Measurements from ENCODE around the gene OAT. TPM values are rescaled to one million over a fixed set of nuclear protein-coding genes. Genes with fewer than 3 reads are reported as not detected.

OAT gene
- polyA plus RNA-seq, 6 donors from 2014 or later = 44.1 to 93.7 (median 54.1) TPM

DNA sequence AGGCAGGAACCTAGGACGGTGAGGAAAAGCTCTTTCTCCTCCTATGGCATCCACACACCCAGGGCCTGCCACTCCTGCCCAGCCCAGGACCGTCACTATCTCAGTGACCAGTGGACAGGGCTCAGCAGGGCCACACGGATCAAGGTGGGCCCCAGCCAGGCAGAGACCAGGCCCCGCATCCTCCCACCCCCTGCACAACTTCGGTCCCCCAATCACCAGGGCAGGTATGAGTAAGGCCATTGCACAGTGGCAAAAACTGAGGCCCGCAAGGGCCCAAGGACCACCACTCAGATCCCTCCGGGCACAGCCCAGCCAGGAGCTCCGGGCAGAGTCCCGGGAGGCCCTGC lies 30.3 kb downstream of the OAT start:
- no peaks in the 10 kb centered on the region for H3K36me3 Mint-ChIP-seq
- ATAC-seq (ENCODE audit: low read depth in 2 of 2) = no peak
- peak overlapping the region; percentile 25 to 85 (median 62) for H3K4me3 Mint-ChIP-seq
- H3K4me1 Mint-ChIP-seq = peaks cover 0 to 5% (median 4%) of the 10 kb centered on the region in 3 donors
- peaks cover 0 to 3% (median 0%) of the 10 kb centered on the region in 7 donors for H3K9me3 Mint-ChIP-seq
- peaks cover 1 to 8% (median 2%) of the 10 kb centered on the region in 3 donors for H3K27me3 Mint-ChIP-seq
- no peak overlapping the region for H3K27ac Mint-ChIP-seq
- DNase-seq = no peak

DNA sequence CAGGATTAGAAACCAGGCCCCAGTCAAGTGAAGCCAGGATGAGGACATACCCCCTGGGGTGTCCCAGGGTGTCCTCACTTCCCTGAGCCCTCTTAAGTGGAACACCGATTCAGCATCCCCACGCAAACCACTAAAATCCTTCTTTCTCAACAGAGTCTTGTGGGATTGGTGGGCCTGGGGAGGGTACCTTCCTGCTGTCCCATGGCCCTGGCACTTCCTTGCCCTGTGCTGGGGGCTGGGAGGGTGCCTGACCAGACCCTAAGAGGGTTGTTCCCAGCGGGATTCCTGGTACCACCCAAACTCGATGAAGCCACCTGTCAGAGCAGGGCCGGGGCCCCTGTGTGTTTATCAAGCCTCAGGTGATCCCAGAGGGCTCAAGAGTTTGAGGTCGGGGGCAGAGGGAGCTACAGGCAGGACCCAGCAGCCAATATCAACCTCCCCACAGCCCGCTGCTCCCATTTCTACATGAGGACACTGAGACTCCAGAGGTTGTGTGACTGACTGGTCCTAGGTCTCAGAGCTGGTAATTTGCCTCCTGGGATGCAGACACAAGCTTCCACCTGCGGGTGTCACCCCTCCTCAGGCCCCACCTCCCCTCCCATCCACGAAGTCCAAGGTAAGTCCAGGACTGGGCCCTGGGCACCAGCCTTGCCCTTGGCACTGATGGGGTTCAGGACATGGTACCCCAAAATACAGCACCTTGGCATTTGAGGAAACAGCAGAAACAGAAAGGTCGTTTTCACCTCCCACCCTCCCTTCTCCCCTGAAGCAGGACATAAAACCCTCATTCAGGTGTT lies 31.4 kb downstream of the OAT start:
- H3K9me3 Mint-ChIP-seq = no peaks in the 10 kb centered on the region
- H3K4me1 Mint-ChIP-seq = peaks cover 0 to 5% (median 4%) of the 10 kb centered on the region in 3 donors
- DNase-seq = no peak
- no peak overlapping the region for H3K27ac Mint-ChIP-seq
- H3K4me3 Mint-ChIP-seq = peak overlapping the region in 4 of 8 donors; percentile 26 to 85 (median 34)
- peaks cover 5 to 14% (median 6%) of the 10 kb centered on the region in 3 donors for H3K27me3 Mint-ChIP-seq
- H3K36me3 Mint-ChIP-seq = no peaks in the 10 kb centered on the region
- no peak for ATAC-seq (ENCODE audit: low read depth in 2 of 2)

DNA sequence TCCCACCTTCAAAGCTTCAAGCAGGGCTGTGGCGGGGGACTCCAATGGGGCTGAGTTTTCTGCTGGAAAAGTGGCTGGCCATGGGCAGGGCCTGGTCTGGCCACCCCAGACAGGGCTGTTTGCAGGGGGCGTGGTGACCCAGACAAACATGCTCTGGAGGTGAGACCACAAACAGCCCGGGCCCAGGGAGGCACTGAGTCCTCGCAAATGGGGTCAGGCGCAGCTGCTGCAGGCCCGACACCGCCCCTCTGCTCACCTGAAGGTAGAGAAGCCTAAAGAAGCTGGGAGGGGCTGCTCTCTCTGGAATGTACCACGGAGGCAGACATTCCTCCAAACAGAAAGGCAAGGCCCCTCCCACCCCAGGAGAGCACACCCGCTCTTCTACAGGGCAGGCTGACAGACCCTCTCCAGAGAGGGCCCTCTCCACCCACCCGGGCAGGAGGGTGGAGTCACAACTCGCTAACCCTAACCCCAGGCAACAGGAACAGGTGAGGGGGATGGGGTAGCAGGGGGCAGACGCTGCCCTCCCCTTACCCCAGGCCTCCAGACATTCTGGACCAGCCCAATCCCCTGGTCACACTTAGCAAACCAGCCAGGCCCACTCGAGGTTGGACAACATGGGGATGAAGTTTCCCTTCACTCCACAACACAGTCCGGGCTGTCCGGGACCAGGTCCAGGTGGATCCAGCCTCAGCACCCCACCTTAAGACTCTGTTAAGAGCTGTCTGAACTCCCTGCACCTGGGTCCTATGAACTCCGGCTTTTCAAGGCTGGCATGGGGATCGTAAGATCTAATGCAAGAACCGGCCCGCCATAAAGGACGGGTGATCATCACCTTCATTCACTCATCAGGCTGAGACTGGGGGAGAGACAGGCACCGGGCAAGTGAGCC lies 32.3 kb downstream of the OAT start:
- no peak for ATAC-seq (ENCODE audit: low read depth in 2 of 2)
- Mint-ChIP-seq H3K4me1 (peaks cover 0 to 5% (median 4%) of the 10 kb centered on the region in 3 donors), H3K4me3 (no peak overlapping the region), H3K27me3 (peaks cover 9 to 18% (median 10%) of the 10 kb centered on the region in 3 donors), H3K27ac (no peak overlapping the region), H3K36me3 (no peaks in the 10 kb centered on the region), H3K9me3 (no peaks in the 10 kb centered on the region)
- DNase-seq = no peak

DNA sequence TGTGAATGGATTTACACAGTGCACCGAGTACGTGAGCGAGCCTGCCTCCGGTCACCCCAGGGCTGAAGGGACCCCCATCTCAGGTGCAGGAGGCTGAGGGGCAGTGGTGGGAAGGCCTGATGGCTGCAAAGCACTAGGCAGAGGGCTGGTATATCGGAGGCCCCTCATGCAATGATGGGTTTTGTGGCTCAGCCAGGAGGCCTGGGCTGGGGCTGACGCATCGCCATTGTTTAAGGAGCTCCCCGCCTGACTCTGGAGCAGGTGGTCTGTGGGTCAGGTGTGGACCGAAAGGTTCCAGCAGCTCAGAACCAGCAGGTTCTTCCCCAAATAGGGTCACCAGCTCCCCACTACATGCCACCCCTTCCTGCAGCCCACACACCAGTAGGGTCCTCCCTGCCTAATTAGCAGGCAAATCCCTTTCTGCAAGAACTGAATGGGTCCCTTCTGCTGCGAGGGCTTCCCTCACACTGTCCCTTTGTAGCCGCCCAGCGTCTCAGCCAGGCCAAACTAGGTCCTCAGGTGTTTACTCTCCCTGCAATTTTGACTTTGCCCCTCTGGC lies 33.0 kb downstream of the OAT start:
- ATAC-seq (ENCODE audit: low read depth in 2 of 2) (no peak), DNase-seq (no peak)
- Mint-ChIP-seq H3K36me3 (peaks cover 0 to 3% of the 10 kb centered on the region in 2 donors), H3K9me3 (no peaks in the 10 kb centered on the region), H3K27ac (no peak overlapping the region), H3K4me1 (peaks cover under 1 to 5% (median 4%) of the 10 kb centered on the region in 3 donors), H3K27me3 (peaks cover 16 to 25% (median 17%) of the 10 kb centered on the region in 3 donors), H3K4me3 (no peak overlapping the region)

DNA sequence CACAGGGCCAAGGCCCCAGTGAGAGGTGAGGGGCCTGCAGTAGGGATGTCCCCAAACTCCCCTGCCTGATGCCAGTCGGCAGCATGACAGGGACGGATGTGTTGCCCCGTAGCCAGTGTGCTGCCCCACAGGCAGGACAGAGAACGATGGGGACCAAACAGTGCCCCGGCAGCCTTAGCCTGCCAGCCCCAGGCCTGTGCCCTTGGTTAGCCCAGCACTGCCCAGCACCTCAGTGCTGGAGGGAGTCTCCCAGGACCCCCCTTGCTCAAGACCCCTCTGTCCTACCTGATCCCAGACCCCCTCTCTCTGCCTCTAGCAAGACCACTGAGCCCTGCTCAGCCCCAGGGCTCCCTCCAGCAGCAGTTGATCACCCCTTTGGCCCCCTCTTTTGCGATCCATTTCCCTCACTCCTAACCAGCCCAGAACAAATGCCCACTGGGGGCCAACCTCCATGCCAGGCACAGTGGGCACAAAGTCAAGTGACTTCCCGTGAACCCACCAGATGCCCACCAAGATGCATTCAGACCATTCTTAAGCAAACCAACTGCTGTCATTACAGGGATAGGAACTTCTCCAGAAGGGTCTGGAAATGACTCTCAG lies 34.0 kb downstream of the OAT start:
- DNase-seq (no peak), ATAC-seq (ENCODE audit: low read depth in 2 of 2) (no peak)
- H3K27ac Mint-ChIP-seq = no peak overlapping the region
- no peaks in the 10 kb centered on the region for H3K9me3 Mint-ChIP-seq
- H3K4me3 Mint-ChIP-seq = no peak overlapping the region
- peaks cover 3 to 4% (median 4%) of the 10 kb centered on the region in 3 donors for H3K4me1 Mint-ChIP-seq
- peaks cover 20 to 35% (median 27%) of the 10 kb centered on the region in 3 donors for H3K27me3 Mint-ChIP-seq
- H3K36me3 Mint-ChIP-seq = peaks cover 0 to 12% of the 10 kb centered on the region in 2 donors

DNA sequence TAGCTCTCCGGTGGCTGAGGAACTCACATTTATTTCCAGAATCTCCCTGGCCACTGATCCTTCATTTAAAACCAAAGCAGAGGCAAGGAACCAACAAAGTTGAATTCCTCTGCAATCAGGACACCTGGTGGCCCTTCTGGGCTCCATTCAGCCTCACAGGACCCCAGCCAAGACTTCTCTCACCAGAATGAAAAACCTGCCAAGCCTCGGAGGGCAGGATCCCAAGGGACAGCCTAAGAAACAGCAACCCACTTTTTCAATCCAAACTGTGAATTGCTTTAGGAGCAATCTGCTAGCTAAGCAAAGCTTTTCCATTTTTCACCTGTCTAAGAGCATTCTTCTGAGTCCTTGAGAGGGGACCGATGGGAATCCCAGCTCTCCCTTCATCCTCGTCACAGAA lies 34.6 kb downstream of the OAT start:
- Mint-ChIP-seq H3K4me1 (peaks cover 0 to 4% (median 0%) of the 10 kb centered on the region in 3 donors), H3K27me3 (peaks cover 20 to 41% (median 31%) of the 10 kb centered on the region in 3 donors), H3K36me3 (peaks cover 0 to 12% of the 10 kb centered on the region in 2 donors), H3K9me3 (no peaks in the 10 kb centered on the region), H3K27ac (no peak overlapping the region), H3K4me3 (no peak overlapping the region)
- no peak for DNase-seq
- ATAC-seq (ENCODE audit: low read depth in 2 of 2) = no peak

DNA sequence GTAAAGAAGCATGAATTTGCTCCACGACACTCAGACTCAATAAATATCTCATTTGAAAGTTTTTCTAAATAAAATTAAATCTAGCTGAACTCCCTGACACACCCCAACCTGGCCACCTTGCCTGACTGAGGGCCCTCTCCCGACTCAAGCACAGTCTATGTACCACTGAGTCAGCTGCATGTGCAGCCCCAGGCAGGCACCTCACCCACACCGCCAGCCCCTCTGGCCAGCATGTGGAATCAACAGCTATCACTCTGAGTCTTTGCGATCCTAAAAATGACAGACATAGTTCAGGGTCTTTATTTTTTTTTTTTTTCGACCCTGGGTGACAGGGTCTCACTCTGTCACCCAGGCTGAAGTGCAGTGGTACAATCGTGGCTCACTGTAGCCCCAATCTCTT lies 35.2 kb downstream of the OAT start:
- DNase-seq (no peak), ATAC-seq (ENCODE audit: low read depth in 2 of 2) (no peak)
- H3K4me3 Mint-ChIP-seq = no peak overlapping the region
- peaks cover 0 to 12% of the 10 kb centered on the region in 2 donors for H3K36me3 Mint-ChIP-seq
- H3K27me3 Mint-ChIP-seq = peaks cover 24 to 47% (median 38%) of the 10 kb centered on the region in 3 donors
- H3K27ac Mint-ChIP-seq = no peak overlapping the region
- H3K4me1 Mint-ChIP-seq = peaks cover 0 to 4% (median 0%) of the 10 kb centered on the region in 3 donors
- H3K9me3 Mint-ChIP-seq = no peaks in the 10 kb centered on the region

DNA sequence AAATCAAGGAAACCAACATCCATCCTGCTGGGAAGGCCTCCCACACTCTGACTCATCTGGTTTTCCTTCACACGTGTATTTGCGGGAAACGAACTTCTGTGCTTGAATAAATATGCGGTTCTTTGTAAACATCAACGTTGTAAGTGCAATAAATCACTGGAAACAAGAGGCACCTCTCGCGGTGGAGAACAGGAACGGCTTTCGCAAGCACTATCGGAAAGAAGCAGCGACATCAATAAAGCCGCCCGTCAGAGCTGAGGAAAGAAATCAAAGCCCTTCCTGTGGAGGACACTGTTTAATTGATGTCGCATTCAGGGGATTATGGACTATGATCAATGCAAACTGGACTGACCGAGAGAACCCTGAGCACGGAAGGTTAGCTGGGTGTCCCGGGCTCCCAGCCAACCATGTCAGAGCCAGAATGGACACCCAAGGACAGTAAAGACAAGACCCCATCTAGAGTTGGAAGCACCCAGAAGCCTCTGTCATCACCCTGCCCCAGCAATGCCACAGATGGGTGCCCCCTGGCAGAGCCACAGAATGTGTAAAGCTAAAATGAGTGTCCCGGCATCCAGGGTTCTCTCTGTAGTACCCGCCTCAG lies 37.6 kb downstream of the OAT start:
- H3K9me3 Mint-ChIP-seq = no peaks in the 10 kb centered on the region
- H3K27ac Mint-ChIP-seq = no peak overlapping the region
- DNase-seq (no peak), ATAC-seq (ENCODE audit: low read depth in 2 of 2) (no peak)
- H3K27me3 Mint-ChIP-seq = peaks cover 33 to 64% (median 51%) of the 10 kb centered on the region in 3 donors
- H3K36me3 Mint-ChIP-seq = peaks cover 0 to 12% of the 10 kb centered on the region in 2 donors
- H3K4me3 Mint-ChIP-seq = no peak overlapping the region
- peaks cover 0 to 4% (median 0%) of the 10 kb centered on the region in 3 donors for H3K4me1 Mint-ChIP-seq

DNA sequence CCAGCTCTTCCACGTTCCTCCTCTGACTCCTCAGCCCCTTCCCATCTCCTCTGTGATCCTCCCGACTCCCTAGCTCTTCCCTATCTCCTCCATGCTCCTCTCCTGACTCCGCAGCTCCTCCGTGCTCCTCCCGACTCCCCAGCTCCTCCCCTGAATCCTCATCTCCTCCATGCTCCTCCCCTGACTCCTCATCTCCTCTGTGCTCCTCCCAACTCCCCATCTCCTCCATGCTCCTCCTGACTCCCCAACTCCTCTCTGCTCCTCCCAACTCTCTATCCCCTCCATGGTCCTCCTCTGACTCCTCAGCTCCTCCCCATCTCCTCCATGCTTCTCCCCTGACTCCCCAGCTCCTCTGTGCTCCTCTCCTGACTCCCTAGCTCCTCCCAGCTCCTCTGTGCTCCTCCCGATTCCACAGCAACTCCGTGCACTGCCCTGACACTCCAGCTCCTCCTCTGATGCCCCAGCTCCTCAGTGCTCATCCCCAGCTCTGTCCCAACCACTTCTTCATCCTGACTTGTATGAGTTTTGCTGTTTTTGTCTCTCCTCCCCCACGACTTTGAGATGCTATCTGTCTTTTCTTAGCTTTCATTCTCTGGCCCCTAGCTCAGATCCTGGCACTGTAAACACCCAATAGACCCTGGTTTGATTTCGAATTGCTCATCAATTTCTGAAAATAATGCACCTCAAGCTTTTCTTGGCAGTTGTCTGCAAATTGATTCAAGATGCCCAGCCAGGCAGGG lies 38.3 kb downstream of the OAT start:
- H3K9me3 Mint-ChIP-seq = no peaks in the 10 kb centered on the region
- H3K36me3 Mint-ChIP-seq = peaks cover 0 to 12% of the 10 kb centered on the region in 2 donors
- ATAC-seq (ENCODE audit: low read depth in 2 of 2) = no peak
- peaks cover 0 to 4% (median 0%) of the 10 kb centered on the region in 3 donors for H3K4me1 Mint-ChIP-seq
- no peak overlapping the region for H3K4me3 Mint-ChIP-seq
- DNase-seq = no peak
- H3K27ac Mint-ChIP-seq = peak overlapping the region in 2 of 6 donors; percentile 15 to 17
- H3K27me3 Mint-ChIP-seq = peaks cover 33 to 64% (median 51%) of the 10 kb centered on the region in 3 donors

DNA sequence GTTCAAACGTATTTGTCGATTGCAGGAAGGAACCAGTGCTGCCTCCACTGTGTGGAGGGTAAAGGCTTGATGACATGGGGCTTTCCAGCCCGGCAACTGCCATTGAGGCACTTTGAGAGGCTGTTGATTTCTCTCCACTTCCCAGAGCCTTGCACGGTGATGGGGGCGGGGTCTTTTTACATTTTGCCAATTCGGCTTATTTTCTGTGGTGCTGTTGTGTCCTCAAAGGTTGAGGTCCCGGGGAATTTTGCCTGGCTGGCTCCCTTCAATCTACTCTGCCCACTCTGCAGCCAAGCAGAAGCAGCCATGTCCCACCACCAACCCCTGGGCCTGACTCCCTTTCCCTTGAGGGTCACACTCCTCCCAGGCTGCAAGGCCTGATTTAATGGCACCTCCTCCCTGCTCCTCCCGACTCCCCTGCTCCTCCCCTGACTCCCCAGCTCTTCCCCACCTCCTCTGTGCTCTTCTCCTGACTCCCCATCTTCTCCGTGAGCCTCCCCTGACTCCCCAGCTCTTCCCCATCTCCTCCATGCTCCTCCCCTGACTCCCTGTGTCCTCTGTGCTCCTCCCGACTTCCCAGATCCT lies 39.0 kb downstream of the OAT start:
- ATAC-seq (ENCODE audit: low read depth in 2 of 2) (no peak), DNase-seq (no peak)
- H3K4me1 Mint-ChIP-seq = peaks cover 0 to 4% (median 0%) of the 10 kb centered on the region in 3 donors
- H3K36me3 Mint-ChIP-seq = peaks cover 0 to 12% of the 10 kb centered on the region in 2 donors
- H3K27ac Mint-ChIP-seq = no peak overlapping the region
- H3K9me3 Mint-ChIP-seq = no peaks in the 10 kb centered on the region
- peaks cover 33 to 59% (median 51%) of the 10 kb centered on the region in 3 donors for H3K27me3 Mint-ChIP-seq
- H3K4me3 Mint-ChIP-seq = no peak overlapping the region

DNA sequence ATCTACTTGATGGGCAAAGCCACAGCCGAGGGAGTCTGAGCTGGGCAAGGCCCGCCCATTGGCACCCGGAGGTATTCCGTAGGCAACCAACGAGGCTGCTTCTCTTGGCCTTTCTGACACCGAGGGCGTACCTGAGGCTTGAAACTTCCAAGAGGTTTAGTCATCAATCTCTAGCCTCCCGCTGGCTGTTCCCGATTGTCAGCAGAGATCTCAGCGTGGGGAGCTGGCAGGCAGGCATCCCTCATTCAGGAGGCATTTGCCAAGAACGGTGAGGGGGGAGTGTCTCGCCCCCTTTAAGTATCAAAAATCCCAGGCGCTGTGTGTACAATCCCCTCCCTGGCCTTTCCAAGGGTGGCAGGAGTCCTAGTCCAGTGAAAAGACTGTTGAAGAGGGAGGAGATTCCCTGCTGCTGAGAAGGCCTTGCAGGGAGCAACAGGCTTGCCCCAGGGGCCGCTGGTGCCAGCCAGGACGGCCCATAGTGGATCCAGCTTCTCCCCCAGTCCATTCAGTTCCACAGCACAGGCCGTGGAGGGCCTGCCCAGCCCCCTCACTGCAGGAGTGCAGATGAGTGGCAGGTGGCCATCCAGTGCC lies 39.7 kb downstream of the OAT start:
- H3K4me1 Mint-ChIP-seq = peaks cover 0 to 4% (median 0%) of the 10 kb centered on the region in 3 donors
- H3K9me3 Mint-ChIP-seq = no peaks in the 10 kb centered on the region
- ATAC-seq (ENCODE audit: low read depth in 2 of 2) = no peak
- no peak for DNase-seq
- H3K27ac Mint-ChIP-seq = peak overlapping the region in 1 of 6 donors; percentile 34
- H3K4me3 Mint-ChIP-seq = no peak overlapping the region
- H3K27me3 Mint-ChIP-seq = peaks cover 33 to 58% (median 56%) of the 10 kb centered on the region in 3 donors
- H3K36me3 Mint-ChIP-seq = peaks cover 0 to 12% of the 10 kb centered on the region in 2 donors
